ENCODE results near the gene NAALAD2. TPM values are rescaled to one million over a fixed set of nuclear protein-coding genes. Genes with fewer than 3 reads are reported as not detected.
"Not testable (repeated sequence)": the region's sequence is repeated elsewhere in the genome, so short reads cannot be mapped to it uniquely, and the experiment has no call there.

Gene NAALAD2
- total and polyA plus RNA-seq, 5 experiments from 2014 or later = not detected

DNA sequence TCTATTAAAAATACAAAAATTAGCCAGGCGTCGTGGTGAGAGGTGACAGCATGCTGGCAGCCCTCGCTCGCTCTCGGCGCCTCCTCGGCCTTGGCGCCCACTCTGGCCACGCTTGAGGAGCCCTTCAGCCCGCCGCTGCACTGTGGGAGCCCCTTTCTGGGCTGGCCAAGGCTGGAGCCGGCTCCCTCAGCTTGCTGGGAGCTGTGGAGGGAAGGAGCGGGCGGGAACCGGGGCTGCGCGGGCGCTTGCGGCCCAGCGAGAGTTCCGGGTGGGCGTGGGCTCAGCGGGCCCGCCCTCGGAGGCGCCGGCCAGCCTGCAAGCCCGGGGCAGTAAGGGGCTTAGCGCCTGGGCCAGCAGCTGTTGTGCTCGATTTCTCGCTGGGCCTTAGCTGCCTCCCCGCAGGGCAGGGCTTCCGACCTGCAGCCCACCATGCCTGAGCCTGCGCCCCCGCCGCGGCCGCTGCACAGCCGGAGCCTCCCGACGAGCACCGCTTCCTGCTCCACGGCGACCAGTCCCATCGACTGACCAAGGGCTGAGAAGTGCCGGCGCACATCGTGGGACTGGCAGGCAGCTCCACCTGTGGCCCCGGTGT lies 32.6 kb downstream of the NAALAD2 start:
- H3K4me1 Mint-ChIP-seq, H3K9me3 Mint-ChIP-seq, H3K4me3 Mint-ChIP-seq, POLR2A ChIA-PET, H3K36me3 Mint-ChIP-seq, H3K27ac Mint-ChIP-seq, ATAC-seq: not testable (repeated sequence)
- DNase-seq = peak in 2 of 10 donors; percentile 6 to 58
- peaks cover 9 to 28% (median 12%) of the 10 kb centered on the region in 5 donors for H3K27me3 Mint-ChIP-seq

- peaks cover 9 to 30% (median 12%) of the 10 kb centered on the region in 5 donors for H3K27me3 Mint-ChIP-seq
- ATAC-seq, H3K4me3 Mint-ChIP-seq, H3K4me1 Mint-ChIP-seq, H3K27ac Mint-ChIP-seq, DNase-seq, POLR2A ChIA-PET, H3K36me3 Mint-ChIP-seq, H3K9me3 Mint-ChIP-seq: not testable (repeated sequence)
Observed at GRCh38 chr11:90167704-90168103, 33.2 kb downstream of the NAALAD2 start.

DNA sequence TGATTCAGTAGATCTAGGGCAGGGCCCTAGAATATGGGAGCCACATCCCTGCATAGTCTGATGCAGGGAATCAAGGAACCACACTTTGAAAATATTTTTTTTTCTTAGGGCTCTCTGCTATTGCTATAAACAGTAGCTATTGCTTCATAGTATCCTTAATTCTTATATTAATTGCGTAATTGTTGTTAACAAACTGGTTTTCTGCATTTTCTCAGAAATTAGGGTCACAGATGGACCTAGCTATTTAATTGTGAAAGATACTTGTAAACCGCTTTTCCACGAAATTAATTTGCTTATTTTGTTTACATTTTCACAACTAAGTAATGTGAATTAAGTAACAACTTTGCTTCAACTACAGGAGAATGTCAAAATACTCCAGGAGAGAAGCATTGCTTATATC lies 34.1 kb downstream of the NAALAD2 start:
- POLR2A ChIA-PET = no interaction called here
- Mint-ChIP-seq H3K9me3 (no peaks in the 10 kb centered on the region), H3K4me1 (no peaks in the 10 kb centered on the region), H3K36me3 (peaks cover 0 to 6% (median 0%) of the 10 kb centered on the region in 3 donors), H3K27ac (no peak overlapping the region), H3K27me3 (peaks cover 8 to 30% (median 12%) of the 10 kb centered on the region in 5 donors), H3K4me3 (no peak overlapping the region)
- ATAC-seq (no peak), DNase-seq (no peak)

GRCh38 chr11:90171359-90171758 lies 36.9 kb downstream of the NAALAD2 start:
- Mint-ChIP-seq H3K27ac (no peak overlapping the region), H3K4me3 (no peak overlapping the region), H3K9me3 (no peaks in the 10 kb centered on the region), H3K4me1 (no peaks in the 10 kb centered on the region), H3K36me3 (no peaks in the 10 kb centered on the region), H3K27me3 (peaks cover 2 to 21% (median 7%) of the 10 kb centered on the region in 5 donors)
- ATAC-seq (no peak), DNase-seq (no peak)
- POLR2A ChIA-PET = no interaction called here

DNA sequence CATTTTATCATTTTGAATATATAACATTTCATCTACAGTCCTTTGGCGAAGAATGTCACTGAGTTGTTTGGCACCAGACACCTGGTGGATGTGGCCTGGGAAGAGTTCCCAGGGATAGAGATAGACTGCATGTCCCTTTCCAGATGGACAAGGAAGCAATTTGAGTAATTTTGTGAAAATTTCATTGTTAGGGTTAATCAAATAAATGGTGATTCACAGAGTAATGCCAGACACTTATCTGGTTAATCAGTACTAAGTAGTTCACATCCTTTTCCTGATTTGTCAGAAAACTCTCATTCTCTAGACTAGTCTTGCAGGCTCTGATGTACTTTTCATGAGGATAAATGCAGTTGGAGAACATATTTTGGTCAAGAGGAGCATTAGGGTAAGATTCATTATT lies 41.6 kb downstream of the NAALAD2 start:
- no peak for ATAC-seq
- peaks cover 3 to 29% (median 7%) of the 10 kb centered on the region in 5 donors for H3K27me3 Mint-ChIP-seq

DNA sequence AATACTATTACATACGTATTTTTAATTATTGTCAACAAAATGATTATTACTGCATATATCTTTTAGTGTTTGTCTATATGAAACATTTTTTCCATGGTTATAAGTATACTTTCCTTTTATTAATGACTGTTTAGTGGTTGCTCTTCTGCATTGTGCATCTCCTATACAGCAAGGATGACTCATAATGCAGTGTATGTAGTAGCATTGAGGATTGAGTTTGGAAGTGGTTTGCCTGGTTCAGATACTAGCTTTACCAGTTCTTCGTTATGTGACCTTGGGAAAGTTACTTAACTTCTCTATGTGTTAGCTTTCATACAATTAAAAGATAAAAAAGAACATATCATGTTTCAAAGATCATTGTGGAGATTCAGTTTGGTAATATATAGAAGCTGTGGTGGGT lies 44.3 kb downstream of the NAALAD2 start:
- H3K27me3 Mint-ChIP-seq = peaks cover 0 to 17% (median 4%) of the 10 kb centered on the region in 5 donors
- no peak overlapping the region for H3K4me3 Mint-ChIP-seq
- POLR2A ChIA-PET = no interaction called here
- H3K27ac Mint-ChIP-seq = no peak overlapping the region
- DNase-seq (no peak), ATAC-seq (no peak)
- no peaks in the 10 kb centered on the region for H3K4me1 Mint-ChIP-seq
- no peaks in the 10 kb centered on the region for H3K9me3 Mint-ChIP-seq
- no peaks in the 10 kb centered on the region for H3K36me3 Mint-ChIP-seq

More for the DNA sequence above, 41.6 kb downstream of the NAALAD2 start:
- Mint-ChIP-seq H3K36me3 (no peaks in the 10 kb centered on the region), H3K4me1 (no peaks in the 10 kb centered on the region), H3K27ac (no peak overlapping the region), H3K9me3 (no peaks in the 10 kb centered on the region), H3K4me3 (no peak overlapping the region)
- no peak for DNase-seq
- POLR2A ChIA-PET = no interaction called here

GRCh38 chr11:90179923-90180322 lies 45.5 kb downstream of the NAALAD2 start:
- POLR2A ChIA-PET = no interaction called here
- no peaks in the 10 kb centered on the region for H3K36me3 Mint-ChIP-seq
- H3K4me1 Mint-ChIP-seq = no peaks in the 10 kb centered on the region
- H3K9me3 Mint-ChIP-seq = no peaks in the 10 kb centered on the region
- H3K27me3 Mint-ChIP-seq = peaks cover 0 to 17% (median 4%) of the 10 kb centered on the region in 5 donors
- DNase-seq (no peak), ATAC-seq (no peak)
- H3K27ac Mint-ChIP-seq = no peak overlapping the region
- H3K4me3 Mint-ChIP-seq = no peak overlapping the region

GRCh38 chr11:90187839-90188238 lies 53.4 kb downstream of the NAALAD2 start:
- no peaks in the 10 kb centered on the region for H3K9me3 Mint-ChIP-seq
- no peaks in the 10 kb centered on the region for H3K27me3 Mint-ChIP-seq
- ATAC-seq (no peak), DNase-seq (no peak)
- H3K4me1 Mint-ChIP-seq = no peaks in the 10 kb centered on the region
- POLR2A ChIA-PET = no interaction called here
- no peak overlapping the region for H3K4me3 Mint-ChIP-seq
- peaks cover 0 to 9% (median 3%) of the 10 kb centered on the region in 3 donors for H3K36me3 Mint-ChIP-seq
- no peak overlapping the region for H3K27ac Mint-ChIP-seq

DNA sequence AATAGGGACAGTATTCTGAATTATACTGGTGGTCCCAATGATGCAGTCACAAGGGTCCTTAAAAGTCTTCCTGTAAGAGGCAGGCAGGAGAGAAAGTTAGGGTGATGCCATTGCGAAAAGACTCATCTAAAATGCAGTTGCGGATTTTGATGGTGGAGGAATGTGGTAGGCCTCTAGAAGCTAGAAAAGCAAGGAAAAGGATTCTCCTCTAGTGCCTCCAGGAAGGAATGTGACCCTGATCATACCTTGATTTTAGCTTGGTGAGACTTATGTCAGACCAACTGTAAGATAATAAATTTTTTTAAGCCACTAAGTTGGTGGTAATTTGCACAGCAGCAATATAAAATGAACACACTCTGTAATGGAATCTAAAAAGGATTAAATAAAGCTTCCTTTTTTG lies 54.5 kb downstream of the NAALAD2 start:
- Mint-ChIP-seq H3K27me3 (no peaks in the 10 kb centered on the region), H3K27ac (peak overlapping the region in 2 of 10 donors; percentile 6 to 41), H3K4me1 (no peaks in the 10 kb centered on the region), H3K9me3 (no peaks in the 10 kb centered on the region), H3K4me3 (no peak overlapping the region), H3K36me3 (peaks cover 0 to 9% (median 3%) of the 10 kb centered on the region in 3 donors)
- DNase-seq (no peak), ATAC-seq (no peak)
- POLR2A ChIA-PET = no interaction called here

GRCh38 chr11:90192869-90193582 lies 58.6 kb downstream of the NAALAD2 start:
- POLR2A ChIA-PET = no interaction called here
- no peaks in the 10 kb centered on the region for H3K9me3 Mint-ChIP-seq
- H3K27me3 Mint-ChIP-seq = no peaks in the 10 kb centered on the region
- ATAC-seq = no peak
- H3K36me3 Mint-ChIP-seq = peaks cover 0 to 26% (median 0%) of the 10 kb centered on the region in 3 donors
- H3K4me1 Mint-ChIP-seq = peaks cover 0 to 2% (median 0%) of the 10 kb centered on the region in 4 donors
- no peak for DNase-seq
- H3K4me3 Mint-ChIP-seq = no peak overlapping the region
- peak overlapping the region in 2 of 10 donors; percentile 20 to 70 for H3K27ac Mint-ChIP-seq

DNA sequence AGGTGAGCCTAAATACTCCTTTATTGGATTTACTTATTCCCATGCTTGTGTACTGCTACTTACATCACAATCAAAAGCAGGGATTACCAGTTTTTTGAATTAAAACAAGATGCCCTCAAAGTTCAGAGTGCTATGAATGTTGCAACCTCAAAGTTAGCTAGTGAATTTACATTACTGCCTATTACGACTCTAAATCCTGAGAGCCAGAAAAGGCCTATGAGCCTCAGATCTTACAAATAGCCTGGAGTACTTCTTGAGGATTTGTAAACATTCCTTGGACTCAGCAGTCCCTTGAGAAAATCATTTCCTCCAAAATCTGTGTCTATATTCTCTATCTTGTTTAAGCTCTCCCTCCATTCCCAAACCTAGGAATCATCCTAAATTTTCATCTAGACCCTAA lies 62.9 kb downstream of the NAALAD2 start:
- ATAC-seq (no peak), DNase-seq (no peak)
- Mint-ChIP-seq H3K4me3 (no peak overlapping the region), H3K36me3 (peaks cover 2 to 45% (median 3%) of the 10 kb centered on the region in 3 donors), H3K4me1 (peaks cover 4 to 6% (median 5%) of the 10 kb centered on the region in 4 donors), H3K27ac (peak overlapping the region in 6 of 10 donors; percentile 4 to 84 (median 32)), H3K27me3 (no peaks in the 10 kb centered on the region), H3K9me3 (no peaks in the 10 kb centered on the region)
- POLR2A ChIA-PET = no interaction called here

DNA sequence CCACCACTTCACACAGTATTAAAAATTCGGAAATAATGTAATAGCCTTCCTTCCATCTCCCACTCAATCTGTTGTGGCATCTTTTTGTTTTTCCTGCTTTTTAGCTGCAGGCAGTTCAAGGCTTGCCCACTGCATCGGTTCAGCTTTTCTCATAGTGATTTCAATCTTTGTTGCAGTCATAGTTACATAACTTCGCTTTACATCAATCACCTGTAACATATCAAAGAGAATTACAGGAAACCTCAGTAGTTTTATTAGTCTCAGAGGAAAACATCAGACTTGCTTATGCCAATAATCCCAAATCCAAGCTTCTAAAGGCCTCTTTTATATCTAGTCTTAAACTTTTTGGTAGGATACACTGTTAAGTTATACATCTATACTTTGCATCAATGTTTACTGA lies 67.9 kb downstream of the NAALAD2 start:
- Mint-ChIP-seq H3K9me3 (no peaks in the 10 kb centered on the region), H3K4me1 (peaks cover 8 to 22% (median 16%) of the 10 kb centered on the region in 4 donors), H3K36me3 (peaks cover 4 to 68% (median 6%) of the 10 kb centered on the region in 3 donors), H3K27ac (peak overlapping the region in 9 of 10 donors; percentile 35 to 92 (median 75)), H3K27me3 (no peaks in the 10 kb centered on the region), H3K4me3 (peak overlapping the region in 3 of 10 donors; percentile 2 to 21 (median 7))
- peak; percentile 46 to 75 for ATAC-seq
- POLR2A ChIA-PET = no interaction called here
- peak in 2 of 10 donors; percentile 31 to 36 for DNase-seq

- ATAC-seq = no peak
- no peaks in the 10 kb centered on the region for H3K9me3 Mint-ChIP-seq
- peaks cover 8 to 22% (median 17%) of the 10 kb centered on the region in 4 donors for H3K4me1 Mint-ChIP-seq
- H3K27me3 Mint-ChIP-seq = no peaks in the 10 kb centered on the region
- POLR2A ChIA-PET = no interaction called here
- H3K27ac Mint-ChIP-seq = peak overlapping the region in 2 of 10 donors; percentile 44 to 68
- DNase-seq = no peak
- H3K36me3 Mint-ChIP-seq = peaks cover 4 to 75% (median 6%) of the 10 kb centered on the region in 3 donors
- H3K4me3 Mint-ChIP-seq = no peak overlapping the region
Observed at GRCh38 chr11:90204407-90204806, 69.9 kb downstream of the NAALAD2 start.
